Head of caudate nucleus (tissue), 42 donors: ENCODE measurements around the gene STAT3.
"Not testable (repeated sequence)": the region's sequence is repeated elsewhere in the genome, so short reads cannot be mapped to it uniquely, and the experiment has no call there.

Source experiments
- DNase-seq, 42 donors: peaks; one replicate each; pipeline versions ENCODE4 v3.0.0 to v3.0.0-alpha.2; 2020 to 2021; ENCODE audit warnings: mixed read lengths in 7 of 42
- intact Hi-C: fragments of 100-400 bp; cut with DNase I; formaldehyde crosslinking; loops from one replicate; pipeline ENCODE4 v1.15.0; 2022

The STAT3 gene

GRCh38 chr17:42392692-42393415 is 4.6 kb upstream of the STAT3 start:
- intact Hi-C loops: no loop called here
- DNase-seq: no peak

GRCh38 chr17:42391439-42391838 is 3.2 kb upstream of the STAT3 start:
- intact Hi-C loops, DNase-seq: not testable (repeated sequence)

- no peak for DNase-seq
- intact Hi-C loops: loop anchor here (2.0 to 5.0 kb wide), 2 partner anchors 63 to 69 kb away; partner anchors contain the start of gene ATP6V0A1
These were observed 1.7 kb upstream of the STAT3 start for GRCh38 chr17:42389899-42390298.

- DNase-seq: peak in 1 of 42 donors; percentile 47
- intact Hi-C loops: loop anchor here (2.0 to 5.0 kb wide), 2 partner anchors 62 to 70 kb away; partner anchors contain the start of gene ATP6V0A1
These were observed 834 bp upstream of the STAT3 start for GRCh38 chr17:42389135-42389417.

- intact Hi-C loops: loop anchor here (2.0 to 5.0 kb wide), 2 partner anchors 61 to 71 kb away; partner anchors contain the start of gene ATP6V0A1
- DNase-seq: peak in 41 of 42 donors; percentile 22 to 83 (median 53)
These were observed 421 bp downstream of the STAT3 start for GRCh38 chr17:42387661-42388380.

- DNase-seq: peak in 1 of 42 donors; percentile 34
- intact Hi-C loops: loop anchor here (5.0 kb wide), 1 partner anchor 60 kb away; no protein-coding TSS in a partner anchor
These were observed 1.2 kb downstream of the STAT3 start for GRCh38 chr17:42386777-42387657.

- intact Hi-C loops: no loop called here
- no peak for DNase-seq
These were observed 6.3 kb downstream of the STAT3 start for GRCh38 chr17:42381898-42382297.

- no peak for DNase-seq
- intact Hi-C loops: no loop called here
These were observed 7.3 kb downstream of the STAT3 start for GRCh38 chr17:42380935-42381334.

- intact Hi-C loops: no loop called here
- DNase-seq: peak in 3 of 42 donors; percentile 10 to 20 (median 11)
These were observed 9.2 kb downstream of the STAT3 start for GRCh38 chr17:42378959-42379594.

- intact Hi-C loops: no loop called here
- no peak for DNase-seq
These were observed 9.8 kb downstream of the STAT3 start for GRCh38 chr17:42378359-42378958.

- DNase-seq: no peak
- intact Hi-C loops: no loop called here
These were observed 14.3 kb downstream of the STAT3 start for GRCh38 chr17:42373896-42374295.

- intact Hi-C loops: no loop called here
- DNase-seq: no peak
These were observed 16.1 kb downstream of the STAT3 start for GRCh38 chr17:42372142-42372541.

- intact Hi-C loops: not testable (repeated sequence)
These were observed 19.3 kb downstream of the STAT3 start for GRCh38 chr17:42368797-42369561.

GRCh38 chr17:42368310-42368709 is 19.9 kb downstream of the STAT3 start:
- DNase-seq, intact Hi-C loops: not testable (repeated sequence)

More at GRCh38 chr17:42368797-42369561, 19.3 kb downstream of the STAT3 start:
- DNase-seq: not testable (repeated sequence)

- intact Hi-C loops, DNase-seq: not testable (repeated sequence)
These were observed 21.8 kb downstream of the STAT3 start for GRCh38 chr17:42366176-42367023.

- no peak for DNase-seq
- intact Hi-C loops: no loop called here
These were observed 23.1 kb downstream of the STAT3 start for GRCh38 chr17:42365136-42365535.
